Esophagus squamous epithelium (tissue), 4 donors: ENCODE results near the gene SPDYE16.
"Not testable (repeated sequence)": the region's sequence is repeated elsewhere in the genome, so short reads cannot be mapped to it uniquely, and the experiment has no call there.

Source experiments
- POLR2A ChIP-seq, 4 donors: fragments of 450-650 bp; IDR thresholded peaks; one replicate each; pipeline ENCODE4 v1.6.1; 2017; ENCODE audit warnings: antibody characterized with exemption in 4 of 4, mild to moderate bottlenecking in 4 of 4, moderate library complexity in 3 of 4
- TF ChIP-seq, protein P1 (sequence below), 6 experiments: fragments of 450-650 bp in 4 of 6; fragments of 200-600 bp in 2 of 6; sonication (generic) in 2 of 6; IDR thresholded peaks; one replicate each; pipeline ENCODE4 v1.5.1; 2016 to 2019; ENCODE audit warnings: antibody characterized with exemption in 6 of 6, mild to moderate bottlenecking in 4 of 6, moderate library complexity in 4 of 6

DNA sequence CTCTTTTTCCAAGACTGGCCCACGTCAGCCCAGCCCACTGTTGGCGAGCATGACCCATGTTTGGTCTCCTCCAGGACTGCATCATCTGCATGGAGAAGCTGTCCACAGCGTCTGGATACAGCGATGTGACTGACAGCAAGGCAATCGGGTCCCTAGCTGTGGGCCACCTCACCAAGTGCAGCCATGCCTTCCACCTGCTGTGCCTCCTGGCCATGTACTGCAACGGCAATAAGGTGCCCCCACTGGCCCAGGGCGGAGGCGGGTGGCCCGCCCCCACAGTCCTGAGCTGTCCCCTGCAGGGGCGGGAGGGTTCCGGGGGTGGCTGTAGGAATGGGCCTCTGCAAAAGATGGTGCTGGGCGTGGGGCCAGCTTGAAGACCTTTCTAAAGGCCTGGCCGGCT lies 40.9 kb downstream of the SPDYE16 start:
- TF ChIP-seq, protein P1, sequence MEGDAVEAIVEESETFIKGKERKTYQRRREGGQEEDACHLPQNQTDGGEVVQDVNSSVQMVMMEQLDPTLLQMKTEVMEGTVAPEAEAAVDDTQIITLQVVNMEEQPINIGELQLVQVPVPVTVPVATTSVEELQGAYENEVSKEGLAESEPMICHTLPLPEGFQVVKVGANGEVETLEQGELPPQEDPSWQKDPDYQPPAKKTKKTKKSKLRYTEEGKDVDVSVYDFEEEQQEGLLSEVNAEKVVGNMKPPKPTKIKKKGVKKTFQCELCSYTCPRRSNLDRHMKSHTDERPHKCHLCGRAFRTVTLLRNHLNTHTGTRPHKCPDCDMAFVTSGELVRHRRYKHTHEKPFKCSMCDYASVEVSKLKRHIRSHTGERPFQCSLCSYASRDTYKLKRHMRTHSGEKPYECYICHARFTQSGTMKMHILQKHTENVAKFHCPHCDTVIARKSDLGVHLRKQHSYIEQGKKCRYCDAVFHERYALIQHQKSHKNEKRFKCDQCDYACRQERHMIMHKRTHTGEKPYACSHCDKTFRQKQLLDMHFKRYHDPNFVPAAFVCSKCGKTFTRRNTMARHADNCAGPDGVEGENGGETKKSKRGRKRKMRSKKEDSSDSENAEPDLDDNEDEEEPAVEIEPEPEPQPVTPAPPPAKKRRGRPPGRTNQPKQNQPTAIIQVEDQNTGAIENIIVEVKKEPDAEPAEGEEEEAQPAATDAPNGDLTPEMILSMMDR (IDR thresholded peaks at IDR 0.05) = not testable (repeated sequence)
- TF ChIP-seq POLR2A (IDR thresholded peaks at IDR 0.05) = not testable (repeated sequence)
